Large intestine (tissue), 3 donors: ENCODE data around the gene ZBTB42. TPM values are rescaled to one million over a fixed set of nuclear protein-coding genes. Genes with fewer than 3 reads are reported as not detected.

Source experiments
- DNase-seq, 2 donors: peaks; one replicate each; pipeline versions ENCODE4 v3.0.0 to v3.0.0-alpha.2; 2013
- H3K27ac ChIP-seq: one replicate; pipeline ENCODE4 v1.5.1; 2013; ENCODE audit warnings: low read length
- H3K27me3 ChIP-seq: 2 replicates; pipeline ENCODE4 v1.6.1; 2013; ENCODE audit warnings: low read length; ENCODE audit not compliant: control insufficient read depth, insufficient read depth
- H3K36me3 ChIP-seq: 2 replicates; pipeline ENCODE4 v1.6.1; 2013; ENCODE audit warnings: low read length; ENCODE audit not compliant: control insufficient read depth, insufficient read depth
- H3K4me1 ChIP-seq: one replicate; pipeline ENCODE4 v1.6.1; 2013; ENCODE audit warnings: low read length; ENCODE audit not compliant: control insufficient read depth, insufficient read depth
- H3K4me3 ChIP-seq: one replicate; pipeline ENCODE4 v1.5.1; 2013; ENCODE audit warnings: low read length
- H3K9me3 ChIP-seq: one replicate; pipeline ENCODE4 v1.6.1; 2013; ENCODE audit warnings: mild to moderate bottlenecking, low read depth, low read length, moderate library complexity; ENCODE audit not compliant: control insufficient read depth
- WGBS: methylation state at CpG from one replicate; pipeline ENCODE4 v1.1.5; 2013; ENCODE audit warnings: low lambda C conversion rate; ENCODE audit not compliant: insufficient coverage; 5-methylcytosine and 5-hydroxymethylcytosine counted together
- polyA plus RNA-seq: library from polyadenylated mRNA; unstranded; fragments of 120-200 nt; gene quantifications from one replicate; pipeline ENCODE4 v1.2.1, GENCODE V29; 2013

The ZBTB42 gene
- polyA plus RNA-seq, 1 donor, result 6.0 TPM

DNA sequence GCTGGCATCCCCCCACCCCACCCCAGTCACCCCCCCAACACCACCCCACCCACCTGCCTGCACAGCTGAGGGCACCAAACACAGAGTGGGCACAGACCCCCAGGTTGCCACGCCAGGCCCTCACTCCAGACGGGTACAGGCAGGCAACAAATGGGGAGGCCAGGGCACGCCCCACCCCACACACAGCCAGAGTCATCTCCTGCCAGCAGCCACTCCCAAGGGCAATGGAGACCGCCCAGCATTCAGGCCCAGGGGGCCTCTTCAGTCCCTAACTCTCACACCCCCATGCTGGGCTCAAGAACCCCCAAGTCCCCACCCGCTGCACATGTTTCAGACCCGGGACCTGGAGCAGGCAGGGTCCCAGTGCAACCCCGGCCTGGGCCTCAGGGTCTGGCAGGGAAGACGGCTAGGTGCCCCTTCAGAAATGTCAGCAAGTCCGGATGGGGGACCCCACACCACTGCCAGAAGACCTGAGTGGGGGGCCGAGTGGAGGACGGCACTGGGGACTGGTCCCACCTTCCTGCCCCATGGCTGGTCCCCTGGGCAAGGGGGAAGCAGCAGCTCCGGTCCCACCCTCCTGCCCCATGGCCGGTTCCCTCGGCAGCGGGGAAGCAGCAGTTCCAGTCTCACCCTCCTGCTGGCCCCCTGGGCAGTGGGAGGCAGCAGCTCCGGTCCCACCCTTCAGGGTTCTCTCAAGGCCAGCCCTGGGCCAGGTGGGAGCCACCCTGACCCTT lies 17.2 kb upstream of the ZBTB42 start:
- WGBS, result no CpG with 5 or more reads among the region's 16 CpGs
- H3K27me3 ChIP-seq, result no peaks in the 10 kb centered on the region
- H3K4me1 ChIP-seq, result peaks cover 3% of the 10 kb centered on the region
- H3K4me3 ChIP-seq, result no peak overlapping the region
- no peaks in the 10 kb centered on the region for H3K9me3 ChIP-seq
- H3K36me3 ChIP-seq, result peaks cover 49% of the 10 kb centered on the region
- H3K27ac ChIP-seq, result no peak overlapping the region
- no peak for DNase-seq

DNA sequence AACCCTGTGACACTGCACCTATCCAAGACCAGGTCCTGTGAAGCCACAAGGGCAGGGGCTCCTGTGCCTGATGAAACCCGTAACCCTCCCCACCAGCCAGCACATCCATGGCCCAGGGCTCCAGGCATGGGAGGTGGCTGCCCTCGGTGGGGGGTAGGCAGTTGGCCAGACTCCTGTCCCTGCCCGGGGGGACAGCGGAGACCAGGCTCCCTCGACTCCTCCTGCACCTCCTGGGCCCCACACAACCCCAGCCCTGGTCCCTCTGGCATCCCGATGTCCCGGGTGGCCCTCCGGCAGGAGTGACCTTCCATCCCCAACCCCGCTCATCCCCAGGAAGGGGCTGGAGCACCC lies 16.7 kb upstream of the ZBTB42 start:
- no CpG with 5 or more reads among the region's 9 CpGs for WGBS
- no peak for DNase-seq
- peaks cover 51% of the 10 kb centered on the region for H3K36me3 ChIP-seq
- peaks cover 3% of the 10 kb centered on the region for H3K4me1 ChIP-seq
- H3K4me3 ChIP-seq, result no peak overlapping the region
- H3K27me3 ChIP-seq, result no peaks in the 10 kb centered on the region
- H3K9me3 ChIP-seq, result no peaks in the 10 kb centered on the region
- no peak overlapping the region for H3K27ac ChIP-seq

DNA sequence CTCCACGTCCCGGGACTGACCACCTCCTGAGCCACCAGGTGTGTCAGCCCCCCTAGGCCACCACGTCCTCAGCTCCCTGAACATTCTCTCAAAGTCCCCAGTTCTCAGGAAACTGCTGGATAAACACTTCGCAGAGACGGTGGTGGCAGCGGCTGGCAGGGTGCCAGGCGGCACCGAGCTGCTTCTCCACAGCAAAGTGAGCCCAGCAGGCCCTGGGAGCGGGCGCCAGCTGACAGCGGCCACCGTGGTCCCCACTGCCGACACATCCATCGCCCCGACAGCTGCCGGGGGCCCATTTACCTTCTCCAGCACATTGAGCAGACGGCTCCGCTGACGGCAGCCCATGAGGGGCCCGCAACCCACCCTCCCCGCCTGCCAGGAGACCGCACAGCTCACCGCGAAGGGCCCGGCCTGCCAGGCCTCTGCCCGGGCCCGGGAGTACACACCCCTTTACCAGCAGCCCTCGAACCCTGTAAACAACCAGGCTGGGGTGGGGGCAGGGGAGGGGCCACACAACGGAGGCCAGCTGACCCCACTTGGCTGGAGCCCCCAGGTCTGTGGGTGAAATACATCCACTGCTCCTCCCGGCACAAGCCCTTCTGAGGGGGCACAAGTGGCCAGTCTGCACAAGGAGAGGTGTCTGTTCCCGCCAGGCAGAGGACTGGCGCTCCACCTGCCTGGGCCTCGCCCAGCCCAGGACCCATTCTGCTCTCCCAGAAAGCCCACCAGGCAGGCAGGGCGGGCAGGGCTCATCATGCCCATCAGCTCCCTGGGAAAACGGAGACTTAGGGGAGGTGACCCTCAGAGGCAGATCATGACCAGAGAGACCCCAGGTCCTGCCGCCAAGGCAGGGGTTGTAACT lies 15.8 kb upstream of the ZBTB42 start:
- no CpG with 5 or more reads among the region's 36 CpGs for WGBS
- H3K27ac ChIP-seq, result no peak overlapping the region

DNA sequence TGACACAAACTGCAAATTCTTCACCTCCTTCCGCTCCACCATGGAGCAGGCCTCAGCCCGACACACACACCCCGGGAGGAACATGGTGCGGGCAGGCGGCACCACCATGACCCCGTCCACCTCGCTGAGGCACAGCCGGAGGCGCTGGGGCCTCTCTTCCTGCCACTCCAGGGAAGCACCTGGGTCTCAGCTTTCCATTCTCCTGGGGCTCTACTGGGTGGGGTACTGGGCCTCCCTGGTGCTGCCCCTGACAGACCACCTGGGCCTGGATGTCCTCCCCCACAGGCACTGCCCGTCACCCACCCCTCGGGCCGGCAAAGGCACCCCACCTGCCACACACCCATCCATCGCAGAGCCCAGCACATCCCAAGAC lies 15.2 kb upstream of the ZBTB42 start:
- Histone ChIP-seq H3K4me3 (no peak overlapping the region), H3K36me3 (peaks cover 49% of the 10 kb centered on the region), H3K27ac (no peak overlapping the region), H3K9me3 (no peaks in the 10 kb centered on the region), H3K4me1 (peaks cover 3% of the 10 kb centered on the region), H3K27me3 (no peaks in the 10 kb centered on the region)
- no peak for DNase-seq
- WGBS, result no CpG with 5 or more reads among the region's 13 CpGs

More for the DNA sequence above, 15.8 kb upstream of the ZBTB42 start:
- Histone ChIP-seq H3K4me3 (no peak overlapping the region), H3K4me1 (peaks cover 3% of the 10 kb centered on the region), H3K36me3 (peaks cover 49% of the 10 kb centered on the region), H3K9me3 (no peaks in the 10 kb centered on the region), H3K27me3 (no peaks in the 10 kb centered on the region)
- DNase-seq, result no peak

DNA sequence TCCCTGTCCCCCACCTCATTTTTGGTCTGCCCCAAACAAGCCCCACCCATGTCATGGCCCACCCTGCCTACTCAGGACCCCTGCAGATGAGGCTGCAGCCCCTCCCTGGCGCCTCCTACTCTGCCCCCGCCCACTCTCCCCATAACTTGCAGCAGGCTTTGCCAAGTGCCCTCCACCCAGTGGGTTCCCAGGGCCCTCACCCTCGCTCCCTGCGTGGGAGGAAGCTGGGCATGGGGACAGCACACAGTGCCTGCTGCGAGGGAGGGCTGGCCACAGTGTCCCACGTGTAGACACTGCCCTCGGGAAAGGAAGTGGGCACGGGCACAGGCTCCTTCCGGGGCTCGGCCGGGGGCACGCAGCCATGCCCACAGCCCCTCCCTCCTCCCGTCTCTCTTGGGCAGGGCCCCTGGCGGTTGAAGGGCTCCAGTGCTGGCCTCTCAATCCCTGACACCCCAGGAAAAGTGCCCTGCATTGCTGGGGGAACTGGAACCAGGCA lies 14.8 kb upstream of the ZBTB42 start:
- H3K4me3 ChIP-seq, result no peak overlapping the region
- H3K9me3 ChIP-seq, result no peaks in the 10 kb centered on the region
- H3K4me1 ChIP-seq, result peaks cover 3% of the 10 kb centered on the region
- no peak for DNase-seq
- H3K36me3 ChIP-seq, result peaks cover 50% of the 10 kb centered on the region
- H3K27ac ChIP-seq, result no peak overlapping the region
- no CpG with 5 or more reads among the region's 14 CpGs for WGBS
- H3K27me3 ChIP-seq, result no peaks in the 10 kb centered on the region

DNA sequence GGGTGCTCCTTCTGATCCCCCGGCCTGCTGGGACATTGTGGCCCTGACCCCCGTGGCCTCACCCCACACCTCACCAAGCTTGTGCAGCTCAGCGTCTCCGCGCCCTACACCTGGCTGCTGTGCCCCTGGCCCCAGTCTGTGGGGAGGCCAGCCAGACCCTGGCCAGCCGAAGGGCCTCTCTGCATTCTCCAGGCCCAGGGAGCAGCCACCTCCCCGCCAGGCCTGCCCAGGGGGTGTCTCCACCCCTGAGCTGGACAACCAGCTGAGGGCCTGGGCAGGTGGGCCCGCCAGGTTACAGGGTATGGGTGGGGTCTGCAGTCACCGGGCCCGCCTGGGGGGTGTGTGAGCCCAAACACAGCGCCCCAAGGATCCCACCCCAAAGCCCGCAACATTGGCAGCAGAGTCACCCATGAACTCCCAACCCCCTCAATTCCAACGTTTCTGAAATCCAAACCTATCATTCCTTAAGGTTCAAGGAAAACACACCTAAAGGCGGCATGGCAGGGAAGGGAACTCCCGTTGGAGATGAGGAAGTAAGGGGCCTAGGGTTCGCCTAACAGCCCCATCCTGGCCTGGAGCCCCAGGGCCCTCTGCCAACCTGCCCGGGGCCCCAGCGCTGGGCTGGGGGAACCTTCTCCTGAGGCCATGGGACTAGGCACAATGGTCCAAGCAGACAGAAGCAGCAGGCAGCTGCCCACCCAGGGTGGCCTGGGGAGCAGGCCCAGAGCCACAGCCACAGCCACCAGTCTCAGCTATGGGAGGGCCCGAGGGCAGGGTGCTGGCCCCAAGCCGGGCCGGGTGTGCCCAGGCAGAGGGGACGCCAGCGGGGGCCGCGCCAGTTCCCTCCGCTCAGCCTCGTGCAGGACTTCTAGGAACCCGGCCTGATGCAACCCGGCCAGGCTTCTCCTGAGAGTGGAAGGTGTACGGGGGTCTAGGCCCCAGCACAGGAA lies 13.9 kb upstream of the ZBTB42 start:
- DNase-seq, result no peak
- H3K27me3 ChIP-seq, result no peaks in the 10 kb centered on the region
- no CpG with 5 or more reads among the region's 30 CpGs for WGBS
- no peak overlapping the region for H3K27ac ChIP-seq
- H3K4me1 ChIP-seq, result peaks cover 3% of the 10 kb centered on the region
- peaks cover 56% of the 10 kb centered on the region for H3K36me3 ChIP-seq
- no peaks in the 10 kb centered on the region for H3K9me3 ChIP-seq
- no peak overlapping the region for H3K4me3 ChIP-seq

DNA sequence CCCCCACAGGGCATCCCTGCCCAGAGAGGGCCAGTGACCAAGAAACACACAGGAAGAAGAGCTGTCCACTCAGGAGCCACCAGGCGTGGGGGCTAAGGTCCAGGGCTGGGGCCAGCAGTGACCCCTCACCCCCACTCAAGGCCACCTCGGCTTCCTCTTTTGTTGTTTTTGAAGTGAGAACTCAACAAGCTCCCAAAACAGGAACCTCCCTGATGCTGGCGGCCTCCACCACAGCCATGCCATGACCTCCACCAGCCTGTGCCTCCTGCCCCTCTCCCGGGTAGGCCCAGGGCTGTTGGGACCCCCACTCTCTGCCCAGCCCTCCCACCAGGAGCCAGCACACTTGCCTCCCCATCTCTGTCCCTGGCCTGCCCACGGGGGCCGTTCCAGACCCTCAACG lies 13.2 kb upstream of the ZBTB42 start:
- Histone ChIP-seq H3K27me3 (no peaks in the 10 kb centered on the region), H3K27ac (no peak overlapping the region), H3K4me3 (no peak overlapping the region), H3K9me3 (no peaks in the 10 kb centered on the region), H3K36me3 (peaks cover 63% of the 10 kb centered on the region), H3K4me1 (peaks cover 3% of the 10 kb centered on the region)
- no CpG with 5 or more reads among the region's 7 CpGs for WGBS
- DNase-seq, result no peak

DNA sequence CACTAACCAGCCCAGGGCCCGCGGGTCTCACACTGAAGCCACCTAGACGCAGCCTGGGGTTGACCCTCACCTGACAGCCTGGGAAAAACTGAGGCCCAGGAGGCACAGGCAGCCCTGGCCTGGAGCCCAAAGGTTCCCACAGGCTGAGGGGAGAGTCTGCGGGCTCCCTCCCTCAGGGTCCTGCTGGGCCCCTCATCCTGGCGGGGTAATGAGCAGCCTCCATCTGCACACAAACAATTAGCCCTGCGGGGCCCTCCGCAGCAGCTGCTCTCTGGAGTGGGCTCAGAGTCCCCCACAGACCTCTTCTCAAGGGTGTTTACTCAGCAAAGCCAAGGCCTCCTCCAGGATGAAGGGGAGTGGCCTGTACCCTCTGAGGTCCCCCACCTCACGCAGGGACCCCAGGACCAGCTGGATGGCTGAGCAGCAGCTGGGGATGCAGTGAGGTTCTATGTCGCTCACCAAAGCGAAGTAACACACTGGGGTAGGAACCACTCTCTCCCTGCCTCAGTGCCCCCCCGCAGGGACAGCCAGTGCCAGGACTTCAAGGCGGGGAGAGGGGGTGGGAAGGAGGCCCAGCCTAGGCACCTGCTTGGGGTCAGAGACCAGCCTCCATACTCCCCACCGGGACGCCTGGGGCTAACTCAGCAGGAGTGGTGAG lies 12.6 kb upstream of the ZBTB42 start:
- Histone ChIP-seq H3K27me3 (no peaks in the 10 kb centered on the region), H3K4me3 (no peak overlapping the region), H3K9me3 (no peaks in the 10 kb centered on the region), H3K27ac (no peak overlapping the region), H3K36me3 (peaks cover 67% of the 10 kb centered on the region), H3K4me1 (peaks cover 3% of the 10 kb centered on the region)
- DNase-seq, result no peak
- no CpG with 5 or more reads among the region's 14 CpGs for WGBS

DNA sequence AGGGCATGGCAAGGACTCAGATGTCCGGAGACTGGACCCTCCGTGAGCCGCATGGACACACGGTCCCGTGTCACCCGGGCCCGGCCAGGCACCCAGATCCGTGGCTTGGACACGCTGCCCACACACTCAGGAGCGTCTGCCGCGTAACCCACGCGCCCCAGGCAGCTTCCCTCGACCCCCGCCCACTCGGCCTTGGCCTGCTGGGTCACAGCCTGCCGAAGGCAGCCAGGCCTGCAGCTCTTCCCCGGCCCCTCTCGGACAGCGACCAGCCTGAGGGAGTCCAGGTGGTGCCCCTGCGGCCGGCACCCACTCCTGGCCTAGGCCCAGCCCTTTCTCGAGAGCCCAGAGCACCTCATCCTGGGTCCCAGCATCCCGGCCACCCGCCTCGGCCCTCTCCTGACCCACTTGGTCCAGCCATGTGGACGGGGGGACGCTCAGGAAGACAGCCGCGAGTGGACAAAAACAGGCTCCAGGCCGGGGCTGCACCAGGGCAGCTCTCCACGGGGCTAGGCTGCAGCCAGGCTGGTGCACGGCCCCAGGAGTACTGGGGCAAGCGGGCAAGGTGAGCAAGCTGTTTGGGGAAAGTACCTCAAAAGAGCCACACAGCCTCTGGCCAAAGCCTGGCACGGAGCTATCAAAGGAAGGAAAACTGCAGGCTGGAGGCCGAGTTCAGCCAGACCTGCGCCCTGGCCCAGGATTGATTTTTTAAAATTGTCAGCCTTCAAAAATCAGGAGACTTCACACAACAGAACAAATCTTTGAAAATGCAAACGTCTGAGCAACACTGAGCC lies 11.8 kb upstream of the ZBTB42 start:
- H3K27me3 ChIP-seq, result no peaks in the 10 kb centered on the region
- peaks cover 70% of the 10 kb centered on the region for H3K36me3 ChIP-seq
- no CpG with 5 or more reads among the region's 39 CpGs for WGBS
- peaks cover 11% of the 10 kb centered on the region for H3K4me1 ChIP-seq
- H3K9me3 ChIP-seq, result no peaks in the 10 kb centered on the region
- DNase-seq, result no peak
- H3K27ac ChIP-seq, result no peak overlapping the region
- H3K4me3 ChIP-seq, result no peak overlapping the region
